VCaP (cell line): ENCODE data around the gene NR1D1.
A peak's percentile ranks its signal among the peaks of the same experiment; 100 is the strongest.

ENCODE experiments used
- H3K27ac ChIP-seq: fragments of 450-650 bp; 2 replicates; pipeline ENCODE4 v1.5.1; 2017
- TF ChIP-seq, protein P1 (sequence below): fragments of 450-650 bp; conservative IDR thresholded peaks from 2 replicates; pipeline ENCODE4 v1.5.1; 2017; ENCODE audit warnings: mild to moderate bottlenecking, moderate library complexity

Gene NR1D1

DNA sequence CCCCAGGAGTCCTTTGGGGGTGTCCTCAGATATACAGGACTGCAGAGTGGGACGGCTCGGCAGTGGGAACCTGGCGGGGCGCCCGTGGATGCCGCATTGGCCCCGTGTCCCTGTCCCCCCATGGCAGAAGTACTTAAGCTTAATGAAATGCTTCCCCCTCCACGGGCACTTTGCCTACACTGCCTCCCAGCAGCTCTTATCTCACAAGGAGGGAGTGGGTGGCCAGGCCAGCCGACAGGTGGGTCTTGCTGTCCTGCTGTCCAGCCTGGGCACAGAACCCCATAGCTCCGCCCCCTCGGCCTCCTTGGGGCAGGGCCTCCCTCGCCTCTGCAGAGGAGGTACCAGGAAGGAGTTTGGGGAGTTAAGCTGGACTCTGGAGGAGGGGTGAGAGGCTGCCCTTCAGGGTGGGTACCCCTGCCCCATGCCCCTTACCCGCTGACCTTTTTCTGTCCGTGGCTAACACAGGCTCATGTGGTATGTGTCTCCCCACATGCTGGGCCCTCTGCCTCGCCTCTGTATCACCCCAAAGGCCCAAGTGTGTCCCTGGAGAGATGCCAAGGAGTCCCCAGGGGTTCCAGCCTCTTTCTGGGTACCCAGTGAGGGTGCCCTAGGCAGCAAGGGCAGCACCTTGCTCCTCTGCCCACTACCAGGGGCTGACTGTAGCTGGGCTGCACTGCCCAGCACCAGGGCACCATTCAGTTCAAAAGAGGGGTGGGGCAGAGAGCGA, 28.9 kb downstream of the NR1D1 start:
- TF ChIP-seq, protein P1, sequence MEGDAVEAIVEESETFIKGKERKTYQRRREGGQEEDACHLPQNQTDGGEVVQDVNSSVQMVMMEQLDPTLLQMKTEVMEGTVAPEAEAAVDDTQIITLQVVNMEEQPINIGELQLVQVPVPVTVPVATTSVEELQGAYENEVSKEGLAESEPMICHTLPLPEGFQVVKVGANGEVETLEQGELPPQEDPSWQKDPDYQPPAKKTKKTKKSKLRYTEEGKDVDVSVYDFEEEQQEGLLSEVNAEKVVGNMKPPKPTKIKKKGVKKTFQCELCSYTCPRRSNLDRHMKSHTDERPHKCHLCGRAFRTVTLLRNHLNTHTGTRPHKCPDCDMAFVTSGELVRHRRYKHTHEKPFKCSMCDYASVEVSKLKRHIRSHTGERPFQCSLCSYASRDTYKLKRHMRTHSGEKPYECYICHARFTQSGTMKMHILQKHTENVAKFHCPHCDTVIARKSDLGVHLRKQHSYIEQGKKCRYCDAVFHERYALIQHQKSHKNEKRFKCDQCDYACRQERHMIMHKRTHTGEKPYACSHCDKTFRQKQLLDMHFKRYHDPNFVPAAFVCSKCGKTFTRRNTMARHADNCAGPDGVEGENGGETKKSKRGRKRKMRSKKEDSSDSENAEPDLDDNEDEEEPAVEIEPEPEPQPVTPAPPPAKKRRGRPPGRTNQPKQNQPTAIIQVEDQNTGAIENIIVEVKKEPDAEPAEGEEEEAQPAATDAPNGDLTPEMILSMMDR: no peak
- H3K27ac ChIP-seq: peak overlapping the region; percentile 94

- H3K27ac ChIP-seq: peak overlapping the region; percentile 94
- TF ChIP-seq, protein P1: no peak
Measured at GRCh38 chr17:40070709-40071312, 29.6 kb downstream of the NR1D1 start.

- TF ChIP-seq, protein P1: peak; percentile 20; the same call in 1 of the 2 replicates
- peak overlapping the region; percentile 94 for H3K27ac ChIP-seq
Measured at GRCh38 chr17:40069751-40070708, 30.4 kb downstream of the NR1D1 start.

DNA sequence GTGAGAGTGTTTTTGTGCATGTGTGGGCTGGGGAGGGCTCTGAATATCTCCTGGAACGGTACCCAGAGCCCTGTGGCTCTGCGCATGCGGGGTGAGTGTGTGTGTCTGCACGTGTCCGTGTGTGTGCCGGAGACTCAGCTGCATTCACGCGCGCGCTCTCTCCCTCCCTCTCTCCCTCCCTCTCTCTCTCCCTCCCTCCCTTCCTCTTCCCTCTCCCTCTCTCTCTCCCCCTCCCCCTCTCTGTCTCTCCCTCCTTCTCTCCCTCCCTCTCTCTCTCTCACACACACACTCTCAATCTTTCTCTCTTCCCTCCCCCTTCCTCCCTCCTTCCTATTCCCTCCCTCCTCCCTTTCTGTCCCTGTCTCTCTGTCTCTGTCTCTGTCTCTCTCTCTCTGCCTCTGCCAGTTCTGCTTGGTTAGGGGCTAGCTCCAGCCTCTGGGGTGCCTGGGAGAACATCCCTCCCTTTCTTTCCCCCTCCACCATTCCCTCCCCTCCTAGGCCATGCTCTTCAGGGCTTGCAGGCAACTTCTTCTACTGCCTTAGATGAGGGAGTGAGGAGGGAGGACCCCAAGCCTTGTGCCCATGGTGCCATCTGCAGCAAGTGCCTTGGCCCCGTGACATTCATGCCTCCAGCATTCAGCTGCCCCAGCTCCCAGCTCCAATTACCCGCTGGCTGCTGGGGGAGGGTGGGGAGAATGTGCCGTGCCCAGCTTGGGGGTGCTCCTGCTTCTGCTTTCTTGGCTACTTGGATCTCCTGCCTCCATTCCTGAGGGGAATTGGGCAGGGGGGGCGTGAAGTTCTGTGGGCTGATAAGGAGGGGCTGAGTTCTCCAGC, 31.3 kb downstream of the NR1D1 start:
- peak overlapping the region; percentile 94 for H3K27ac ChIP-seq
- TF ChIP-seq, protein P1: no peak

GRCh38 chr17:40068584-40068916, 31.8 kb downstream of the NR1D1 start:
- TF ChIP-seq, protein P1: no peak
- peak overlapping the region; percentile 94 for H3K27ac ChIP-seq

- TF ChIP-seq, protein P1: no peak
- peak overlapping the region; percentile 94 for H3K27ac ChIP-seq
Measured at GRCh38 chr17:40068129-40068581, 32.2 kb downstream of the NR1D1 start.
